GM18508 (cell line): Measurements from ENCODE around the gene YWHAH.
"Not testable (repeated sequence)": the region's sequence is repeated elsewhere in the genome, so short reads cannot be mapped to it uniquely, and the experiment has no call there.

Experiments
- ATAC-seq: cut with Tn5 transposase; IDR thresholded peaks from one replicate; pipeline ENCODE4 v1.9.1; 2021; ENCODE audit warnings: moderate number of reproducible peaks; ENCODE audit not compliant: insufficient read depth, unreplicated experiment

YWHAH gene

GRCh38 chr22:31973739-31974138, 29.4 kb downstream of the YWHAH start:
- ATAC-seq: no peak

GRCh38 chr22:31977141-31977841, 33.0 kb downstream of the YWHAH start:
- no peak for ATAC-seq

GRCh38 chr22:31977939-31978338, 33.6 kb downstream of the YWHAH start:
- no peak for ATAC-seq

- ATAC-seq: no peak
Measured at GRCh38 chr22:31980628-31981027, 36.3 kb downstream of the YWHAH start.

GRCh38 chr22:31981976-31982375, 37.6 kb downstream of the YWHAH start:
- not testable (repeated sequence) for ATAC-seq

- ATAC-seq: no peak
Measured at GRCh38 chr22:31983911-31984656, 39.7 kb downstream of the YWHAH start.

- ATAC-seq: no peak
Measured at GRCh38 chr22:31987218-31987617, 42.9 kb downstream of the YWHAH start.

- ATAC-seq: no peak
Measured at GRCh38 chr22:31991102-31991839, 46.9 kb downstream of the YWHAH start.

GRCh38 chr22:31995046-31995445, 50.7 kb downstream of the YWHAH start:
- no peak for ATAC-seq

- ATAC-seq: no peak
Measured at GRCh38 chr22:31995807-31996206, 51.5 kb downstream of the YWHAH start.

GRCh38 chr22:31998784-31999385, 54.5 kb downstream of the YWHAH start:
- no peak for ATAC-seq

- no peak for ATAC-seq
Measured at GRCh38 chr22:32000181-32000580, 55.8 kb downstream of the YWHAH start.

GRCh38 chr22:32005453-32005852, 61.1 kb downstream of the YWHAH start:
- ATAC-seq: no peak
